ENCODE results near the gene NANOS3.

The NANOS3 gene

DNA sequence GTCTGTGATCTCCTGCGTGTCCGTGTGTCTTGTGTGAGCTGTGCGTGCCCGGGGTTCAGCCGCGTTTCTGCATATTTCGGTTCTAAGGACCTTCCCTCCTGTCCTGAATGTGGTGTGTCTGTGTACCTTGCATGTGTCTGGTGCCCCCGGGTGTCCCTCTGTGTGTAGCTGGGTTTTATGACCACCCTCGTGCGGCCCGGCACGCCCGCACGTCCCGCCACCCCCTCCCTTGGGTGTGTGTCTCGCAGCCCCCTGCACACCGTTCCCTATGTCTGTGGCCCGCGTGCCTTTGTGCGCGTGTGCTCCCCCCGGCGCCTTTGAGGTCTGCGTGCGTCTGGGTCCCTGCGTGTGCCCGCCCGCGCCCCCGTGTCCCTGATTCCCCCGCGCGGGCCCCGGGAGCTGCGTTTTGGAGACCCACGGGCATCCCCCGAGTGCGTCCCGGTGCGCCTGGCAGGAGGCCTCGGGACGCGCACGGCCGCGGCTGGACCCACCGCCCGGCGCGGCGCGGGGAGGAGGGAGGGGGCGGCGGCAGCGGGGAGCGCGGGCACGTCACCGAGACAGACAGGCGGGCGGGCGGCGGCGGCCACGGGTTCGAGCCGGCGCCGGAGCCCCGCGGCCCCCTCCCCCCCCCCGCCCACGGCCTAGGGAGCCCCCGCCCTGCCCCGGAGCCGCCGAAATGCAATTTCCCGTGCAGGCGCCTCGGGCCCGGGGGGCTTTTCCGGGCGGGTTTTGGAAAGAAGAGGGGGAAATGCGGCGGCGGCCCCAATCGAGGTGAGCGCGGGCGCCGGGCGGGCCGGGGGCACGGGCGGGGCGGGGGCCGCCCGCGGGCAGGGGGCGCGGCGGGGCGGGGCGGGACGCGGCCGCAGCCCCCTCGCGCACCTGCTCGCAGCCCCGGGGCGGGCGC lies 12.0 kb upstream of the NANOS3 start:
- no peak for DNase-seq (ENCODE audit: low read depth in 1 of 2, low spot score in 1 of 2)

GRCh38 chr19:13865571-13866462 lies 11.1 kb upstream of the NANOS3 start:
- DNase-seq (ENCODE audit: low read depth in 1 of 2, low spot score in 1 of 2): no peak

DNA sequence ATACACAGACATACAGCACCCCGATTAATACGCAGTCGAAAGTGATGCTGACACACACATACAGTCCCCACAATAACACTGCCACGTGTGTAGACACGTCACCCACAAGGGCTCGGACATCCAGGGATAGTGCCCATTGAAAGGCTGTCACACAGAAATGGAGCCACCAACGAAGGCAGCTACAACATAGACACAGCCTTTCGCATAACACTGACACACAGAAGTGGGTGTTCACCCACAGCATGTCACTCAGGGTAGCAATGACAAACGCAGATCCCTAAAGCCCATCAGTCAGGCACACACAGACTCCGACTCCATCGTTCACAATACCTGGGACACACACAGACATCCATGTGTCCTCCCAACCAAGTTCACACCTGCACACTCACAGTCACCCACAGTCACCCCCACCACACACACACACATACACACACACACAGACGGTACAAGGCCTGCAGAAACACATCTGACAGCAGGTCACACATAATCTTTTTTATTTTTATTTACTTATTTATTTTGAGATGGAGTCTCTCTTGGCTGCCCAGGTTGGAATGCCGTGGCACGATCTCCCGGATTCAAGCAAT lies 10.4 kb upstream of the NANOS3 start:
- no peak for DNase-seq (ENCODE audit: low read depth in 1 of 2, low spot score in 1 of 2)

- DNase-seq (ENCODE audit: low read depth in 1 of 2, low spot score in 1 of 2): no peak
Measured at GRCh38 chr19:13868663-13869062, 8.3 kb upstream of the NANOS3 start.

DNA sequence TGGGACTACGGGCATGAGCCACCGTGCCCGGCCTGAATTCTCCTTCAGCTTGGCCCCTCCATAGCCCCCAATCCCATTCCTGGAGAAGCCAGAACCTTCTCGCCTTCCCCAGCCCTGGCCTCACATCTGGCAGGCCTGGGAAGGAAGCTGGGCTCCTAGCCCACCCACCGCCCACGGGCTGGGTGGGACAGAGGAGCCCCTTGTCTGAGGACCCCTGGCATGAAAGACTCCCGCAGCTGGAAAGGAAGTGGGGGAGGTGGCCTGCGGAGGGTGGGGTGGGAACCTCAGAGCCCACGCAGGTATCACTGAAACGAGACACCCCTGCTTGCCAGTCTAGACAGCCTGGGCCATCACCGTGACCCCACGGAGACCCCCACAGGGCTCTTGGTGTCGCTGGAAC lies 7.7 kb upstream of the NANOS3 start:
- no peak for DNase-seq (ENCODE audit: low read depth in 1 of 2, low spot score in 1 of 2)

DNA sequence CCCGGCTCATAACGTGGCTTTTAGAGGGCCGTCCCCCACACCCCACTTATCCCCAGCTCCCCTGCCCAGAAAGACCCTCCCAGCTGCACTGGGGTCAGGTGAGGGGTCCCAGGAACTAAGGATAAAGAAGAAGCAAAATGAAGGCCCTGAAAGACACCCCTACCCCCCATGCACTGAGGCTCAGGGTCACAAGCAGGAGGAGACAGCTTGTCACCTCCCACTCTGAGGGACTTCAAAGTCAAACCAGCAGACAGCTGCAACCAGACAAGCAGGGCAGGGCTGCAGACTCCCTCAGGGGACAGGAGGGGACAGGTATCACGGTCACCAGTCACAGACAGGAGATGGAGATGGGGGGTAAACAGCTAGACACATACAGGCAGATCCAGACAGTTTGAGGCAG lies 6.1 kb upstream of the NANOS3 start:
- DNase-seq (ENCODE audit: low read depth in 1 of 2, low spot score in 1 of 2): no peak

DNA sequence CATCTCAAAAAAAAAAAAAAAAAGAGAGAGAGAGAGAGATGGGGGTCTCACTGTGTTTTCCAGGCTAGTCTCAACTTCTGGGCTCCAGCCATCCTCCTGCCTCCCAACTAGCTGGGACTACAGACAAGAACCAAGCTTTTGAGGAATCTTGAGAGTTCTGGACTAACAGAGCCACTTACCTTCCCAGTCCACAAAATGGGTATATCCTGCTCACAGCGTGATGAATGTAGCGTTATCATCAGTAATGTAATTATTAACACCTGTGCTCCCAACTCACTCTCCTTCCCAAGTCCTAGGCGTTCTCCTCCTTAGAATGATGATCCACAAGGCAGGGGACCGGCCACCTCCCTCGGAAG lies 4.6 kb upstream of the NANOS3 start:
- no peak for DNase-seq (ENCODE audit: low read depth in 1 of 2, low spot score in 1 of 2)

- no peak for DNase-seq (ENCODE audit: low read depth in 1 of 2, low spot score in 1 of 2)
Measured at GRCh38 chr19:13872695-13873389, 4.1 kb upstream of the NANOS3 start.

- DNase-seq (ENCODE audit: low read depth in 1 of 2, low spot score in 1 of 2): no peak
Measured at GRCh38 chr19:13873834-13874515, 3.0 kb upstream of the NANOS3 start.

- DNase-seq (ENCODE audit: low read depth in 1 of 2, low spot score in 1 of 2): no peak
Measured at GRCh38 chr19:13875824-13876223, 1.1 kb upstream of the NANOS3 start.

DNA sequence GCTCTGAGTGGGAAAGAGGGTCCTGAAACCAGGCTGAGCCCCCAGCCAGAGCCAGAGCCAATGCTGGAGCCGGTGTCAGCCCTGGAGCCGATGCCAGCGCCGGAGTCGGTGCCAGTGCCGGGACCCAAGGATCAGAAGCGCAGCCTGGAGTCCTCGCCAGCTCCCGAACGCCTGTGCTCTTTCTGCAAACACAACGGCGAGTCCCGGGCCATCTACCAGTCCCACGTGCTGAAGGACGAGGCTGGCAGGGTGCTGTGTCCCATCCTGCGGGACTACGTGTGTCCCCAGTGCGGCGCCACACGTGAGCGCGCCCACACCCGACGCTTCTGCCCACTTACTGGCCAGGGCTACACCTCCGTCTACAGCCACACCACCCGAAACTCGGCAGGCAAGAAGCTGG lies 369 bp downstream of the NANOS3 start:
- DNase-seq (ENCODE audit: low read depth in 1 of 2, low spot score in 1 of 2): no peak

- peak; percentile 96 to 98 for DNase-seq (ENCODE audit: low read depth in 1 of 2, low spot score in 1 of 2)
Measured at GRCh38 chr19:13880059-13881043, 3.4 kb downstream of the NANOS3 start.

DNA sequence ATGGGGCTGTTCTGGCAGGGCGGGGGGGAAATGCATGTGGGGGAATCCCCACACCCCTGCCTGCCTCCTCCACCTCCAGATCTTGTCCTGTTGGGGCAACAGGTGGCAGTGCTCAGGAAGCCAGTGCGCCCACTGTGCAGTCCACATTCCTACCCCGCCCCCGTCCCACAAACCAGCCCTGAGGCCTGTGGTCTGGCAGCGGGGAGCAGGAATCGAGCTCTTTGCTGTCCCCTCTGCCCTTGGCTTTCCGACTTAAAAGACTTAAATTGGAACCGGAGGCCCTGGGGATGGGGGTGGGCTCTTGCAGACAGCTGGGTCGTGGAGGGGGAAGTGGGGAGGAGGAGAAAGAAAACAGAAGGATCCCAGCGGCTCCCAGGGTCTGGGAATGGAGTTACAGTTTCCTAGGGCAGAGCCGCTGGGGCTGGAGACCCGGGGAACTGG lies 4.3 kb downstream of the NANOS3 start:
- DNase-seq (ENCODE audit: low read depth in 1 of 2, low spot score in 1 of 2): no peak

- DNase-seq (ENCODE audit: low read depth in 1 of 2, low spot score in 1 of 2): no peak
Measured at GRCh38 chr19:13881692-13882418, 4.9 kb downstream of the NANOS3 start.

DNA sequence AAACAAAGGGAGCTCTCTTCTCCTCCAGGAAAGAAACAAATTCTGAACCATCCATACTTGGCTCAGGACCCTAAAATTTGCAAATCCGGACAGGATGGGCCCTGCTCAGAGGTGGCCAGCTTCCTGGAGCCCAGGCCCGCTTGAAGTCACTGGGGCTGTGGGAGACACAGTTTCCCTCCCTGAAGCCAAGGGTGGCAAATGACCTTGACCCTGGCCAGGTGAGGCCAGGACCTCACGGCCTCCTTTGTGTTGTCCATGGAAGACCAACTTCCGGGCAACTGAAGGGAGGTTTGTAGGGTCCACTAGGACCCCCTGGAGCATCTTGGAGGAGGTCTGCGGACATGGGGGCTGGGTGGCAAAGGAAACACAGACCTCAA lies 5.5 kb downstream of the NANOS3 start:
- no peak for DNase-seq (ENCODE audit: low read depth in 1 of 2, low spot score in 1 of 2)

GRCh38 chr19:13882836-13883235 lies 5.9 kb downstream of the NANOS3 start:
- DNase-seq (ENCODE audit: low read depth in 1 of 2, low spot score in 1 of 2): no peak

DNA sequence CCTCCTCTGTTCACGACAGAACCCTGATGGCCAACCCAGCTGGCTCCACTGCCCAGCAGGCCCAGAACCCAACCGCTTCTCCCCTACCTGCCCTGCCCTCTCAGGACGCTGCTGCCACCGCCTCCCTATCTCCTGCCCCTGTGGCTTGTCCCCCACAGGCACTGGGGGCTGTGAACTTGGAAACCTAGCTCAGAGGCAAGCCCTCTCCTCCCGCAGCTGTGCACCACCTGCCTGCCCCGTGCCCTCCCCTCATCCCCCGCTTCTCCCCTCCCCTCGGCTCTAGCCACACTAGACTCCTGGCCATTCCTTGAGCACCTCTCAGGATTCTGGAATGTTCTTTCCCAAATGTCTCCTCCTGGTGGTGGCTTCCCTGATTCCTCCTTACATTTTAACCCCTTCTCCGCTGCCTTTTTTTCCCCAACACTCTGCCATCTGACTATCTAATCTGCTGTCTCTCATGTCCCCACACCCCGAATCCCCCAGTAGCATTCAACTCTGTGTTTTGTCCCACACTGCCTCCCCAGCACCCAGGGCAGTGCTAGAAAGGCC lies 6.7 kb downstream of the NANOS3 start:
- DNase-seq (ENCODE audit: low read depth in 1 of 2, low spot score in 1 of 2): no peak

All from activated T-helper 1 cell treated with anti-CD3 and anti-CD28 coated beads, Interleukin-2, amount 50 U/mL, for 16 hours (primary cell).